Neural crest cell (in vitro differentiated cells): ENCODE results near the gene GRHL1. TPM values are rescaled to one million over a fixed set of nuclear protein-coding genes. Genes with fewer than 3 reads are reported as not detected.

Experiments
- DNase-seq: peaks from one replicate; pipeline ENCODE4 v3.0.0; 2021; ENCODE audit warnings: low read depth, mixed read lengths, low spot score
- H3K27ac Mint-ChIP-seq: one replicate; pipeline ENCODE4 v1.8.0; 2021; ENCODE audit warnings: mild to moderate bottlenecking, mixed read lengths; ENCODE audit not compliant: unreplicated experiment
- H3K27me3 Mint-ChIP-seq: 2 replicates; pipeline ENCODE4 v1.8.0; 2021; ENCODE audit warnings: low read depth, mild to moderate bottlenecking, mixed read lengths
- H3K36me3 Mint-ChIP-seq: 2 replicates; pipeline ENCODE4 v1.8.0; 2021; ENCODE audit warnings: low read depth, mild to moderate bottlenecking, mixed read lengths
- H3K4me1 Mint-ChIP-seq: 2 replicates; pipeline ENCODE4 v1.8.0; 2021; ENCODE audit warnings: mixed read lengths
- H3K4me3 Mint-ChIP-seq: one replicate; pipeline ENCODE4 v1.8.0; 2021; ENCODE audit warnings: mild to moderate bottlenecking, mixed read lengths
- H3K9me3 Mint-ChIP-seq: 2 replicates; pipeline ENCODE4 v1.8.0; 2021; ENCODE audit warnings: mixed read lengths
- long read RNA-seq: library from polyadenylated mRNA; unstranded; transcript quantifications from one replicate; pipeline ENCODE4 v2.0.0, GENCODE V29; 2020
- total RNA-seq: library from RNA; stranded (reverse); gene quantifications from 2 replicates; pipeline ENCODE4 v1.2.1, GENCODE V29; 2021
- TF ChIP-seq, protein P1 (sequence below): fragments of 200-600 bp; sonication (generic); conservative IDR thresholded peaks from 2 replicates; pipeline ENCODE4 v1.5.0; 2021; ENCODE audit warnings: antibody characterized with exemption, mild to moderate bottlenecking

The GRHL1 gene, protein sequence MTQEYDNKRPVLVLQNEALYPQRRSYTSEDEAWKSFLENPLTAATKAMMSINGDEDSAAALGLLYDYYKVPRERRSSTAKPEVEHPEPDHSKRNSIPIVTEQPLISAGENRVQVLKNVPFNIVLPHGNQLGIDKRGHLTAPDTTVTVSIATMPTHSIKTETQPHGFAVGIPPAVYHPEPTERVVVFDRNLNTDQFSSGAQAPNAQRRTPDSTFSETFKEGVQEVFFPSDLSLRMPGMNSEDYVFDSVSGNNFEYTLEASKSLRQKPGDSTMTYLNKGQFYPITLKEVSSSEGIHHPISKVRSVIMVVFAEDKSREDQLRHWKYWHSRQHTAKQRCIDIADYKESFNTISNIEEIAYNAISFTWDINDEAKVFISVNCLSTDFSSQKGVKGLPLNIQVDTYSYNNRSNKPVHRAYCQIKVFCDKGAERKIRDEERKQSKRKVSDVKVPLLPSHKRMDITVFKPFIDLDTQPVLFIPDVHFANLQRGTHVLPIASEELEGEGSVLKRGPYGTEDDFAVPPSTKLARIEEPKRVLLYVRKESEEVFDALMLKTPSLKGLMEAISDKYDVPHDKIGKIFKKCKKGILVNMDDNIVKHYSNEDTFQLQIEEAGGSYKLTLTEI
- total RNA-seq, result 2.0 and 3.4 TPM in 2 replicates
- long read RNA-seq, partial matches to known transcripts, result 0 of 4 reads
- long read RNA-seq, other reads (novel, unspliced or antisense), result 4 of 4 reads

- peak; percentile 79 for DNase-seq
- H3K27ac Mint-ChIP-seq, result no peak within 1 kb of the TSS
- peaks cover 62% of the 10 kb centered on the region for H3K27me3 Mint-ChIP-seq
- no peaks in the 10 kb centered on the region for H3K36me3 Mint-ChIP-seq
- no peaks in the 10 kb centered on the region for H3K9me3 Mint-ChIP-seq
- H3K4me3 Mint-ChIP-seq, result peak within 1 kb of the TSS; percentile 83
- peaks cover 11% of the 10 kb centered on the region for H3K4me1 Mint-ChIP-seq
- TF ChIP-seq, protein P1, sequence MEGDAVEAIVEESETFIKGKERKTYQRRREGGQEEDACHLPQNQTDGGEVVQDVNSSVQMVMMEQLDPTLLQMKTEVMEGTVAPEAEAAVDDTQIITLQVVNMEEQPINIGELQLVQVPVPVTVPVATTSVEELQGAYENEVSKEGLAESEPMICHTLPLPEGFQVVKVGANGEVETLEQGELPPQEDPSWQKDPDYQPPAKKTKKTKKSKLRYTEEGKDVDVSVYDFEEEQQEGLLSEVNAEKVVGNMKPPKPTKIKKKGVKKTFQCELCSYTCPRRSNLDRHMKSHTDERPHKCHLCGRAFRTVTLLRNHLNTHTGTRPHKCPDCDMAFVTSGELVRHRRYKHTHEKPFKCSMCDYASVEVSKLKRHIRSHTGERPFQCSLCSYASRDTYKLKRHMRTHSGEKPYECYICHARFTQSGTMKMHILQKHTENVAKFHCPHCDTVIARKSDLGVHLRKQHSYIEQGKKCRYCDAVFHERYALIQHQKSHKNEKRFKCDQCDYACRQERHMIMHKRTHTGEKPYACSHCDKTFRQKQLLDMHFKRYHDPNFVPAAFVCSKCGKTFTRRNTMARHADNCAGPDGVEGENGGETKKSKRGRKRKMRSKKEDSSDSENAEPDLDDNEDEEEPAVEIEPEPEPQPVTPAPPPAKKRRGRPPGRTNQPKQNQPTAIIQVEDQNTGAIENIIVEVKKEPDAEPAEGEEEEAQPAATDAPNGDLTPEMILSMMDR, result no peak
Observed at GRCh38 chr2:9951522-9952285, at the start of gene GRHL1. TSS of gene GRHL1 (plus strand) at chr2:9951693. CDS start at chr2:9951834, 141 bp downstream.

- Mint-ChIP-seq H3K27me3 (no peaks in the 10 kb centered on the region), H3K9me3 (no peaks in the 10 kb centered on the region), H3K4me3 (no peak overlapping the region), H3K4me1 (peaks cover 4% of the 10 kb centered on the region), H3K27ac (no peak overlapping the region), H3K36me3 (peaks cover 4% of the 10 kb centered on the region)
- TF ChIP-seq, protein P1, result no peak
- no peak for DNase-seq
Observed at GRCh38 chr2:9905413-9905812, 46.1 kb upstream of the GRHL1 start.

- TF ChIP-seq, protein P1, result no peak
- H3K27ac Mint-ChIP-seq, result no peak overlapping the region
- peaks cover 4% of the 10 kb centered on the region for H3K36me3 Mint-ChIP-seq
- peaks cover 4% of the 10 kb centered on the region for H3K4me1 Mint-ChIP-seq
- no peak overlapping the region for H3K4me3 Mint-ChIP-seq
- DNase-seq, result no peak
- no peaks in the 10 kb centered on the region for H3K9me3 Mint-ChIP-seq
- no peaks in the 10 kb centered on the region for H3K27me3 Mint-ChIP-seq
Observed at GRCh38 chr2:9907402-9907801, 44.1 kb upstream of the GRHL1 start.

GRCh38 chr2:9908639-9909038 lies 42.9 kb upstream of the GRHL1 start:
- H3K27me3 Mint-ChIP-seq, result no peaks in the 10 kb centered on the region
- H3K36me3 Mint-ChIP-seq, result peaks cover 6% of the 10 kb centered on the region
- TF ChIP-seq, protein P1, result no peak
- H3K4me3 Mint-ChIP-seq, result no peak overlapping the region
- no peaks in the 10 kb centered on the region for H3K9me3 Mint-ChIP-seq
- no peak overlapping the region for H3K27ac Mint-ChIP-seq
- DNase-seq, result no peak
- peaks cover 12% of the 10 kb centered on the region for H3K4me1 Mint-ChIP-seq

GRCh38 chr2:9909106-9909505 lies 42.4 kb upstream of the GRHL1 start:
- Mint-ChIP-seq H3K36me3 (peaks cover 6% of the 10 kb centered on the region), H3K27ac (no peak overlapping the region), H3K4me1 (peaks cover 12% of the 10 kb centered on the region), H3K9me3 (no peaks in the 10 kb centered on the region), H3K4me3 (no peak overlapping the region), H3K27me3 (no peaks in the 10 kb centered on the region)
- TF ChIP-seq, protein P1, result no peak
- no peak for DNase-seq
